Stimulated activated CD4-positive, alpha-beta T cell treated with anti-CD3 and anti-CD28 coated beads, Interleukin-15, amount 100 ng/mL, for 24 hours (primary cell): ENCODE results near the gene SPACA9.

Experiments
- DNase-seq: peaks from one replicate; pipeline ENCODE4 v3.0.0-alpha.2; 2020

The SPACA9 gene

GRCh38 chr9:132894862-132895835, 16.5 kb downstream of the SPACA9 start:
- no peak for DNase-seq

GRCh38 chr9:132896264-132896663, 17.6 kb downstream of the SPACA9 start:
- no peak for DNase-seq

GRCh38 chr9:132896906-132897305, 18.2 kb downstream of the SPACA9 start:
- no peak for DNase-seq

- no peak for DNase-seq
Measured at GRCh38 chr9:132898051-132898450, 19.4 kb downstream of the SPACA9 start.

- peak; percentile 80 for DNase-seq
Measured at GRCh38 chr9:132901858-132902831, 23.4 kb downstream of the SPACA9 start.

- DNase-seq = no peak
Measured at GRCh38 chr9:132903574-132904492, 25.1 kb downstream of the SPACA9 start.

- no peak for DNase-seq
Measured at GRCh38 chr9:132905726-132906125, 27.0 kb downstream of the SPACA9 start.

- no peak for DNase-seq
Measured at GRCh38 chr9:132908635-132909034, 29.9 kb downstream of the SPACA9 start.

- no peak for DNase-seq
Measured at GRCh38 chr9:132909311-132909710, 30.6 kb downstream of the SPACA9 start.

- DNase-seq = no peak
Measured at GRCh38 chr9:132910376-132910775, 31.7 kb downstream of the SPACA9 start.

GRCh38 chr9:132912131-132912530, 33.4 kb downstream of the SPACA9 start:
- no peak for DNase-seq

- DNase-seq = no peak
Measured at GRCh38 chr9:132914924-132915323, 36.2 kb downstream of the SPACA9 start.

GRCh38 chr9:132919614-132920268, 41.0 kb downstream of the SPACA9 start:
- no peak for DNase-seq

GRCh38 chr9:132923346-132923902, 44.7 kb downstream of the SPACA9 start:
- no peak for DNase-seq

- no peak for DNase-seq
Measured at GRCh38 chr9:132927704-132928103, 49.0 kb downstream of the SPACA9 start.

GRCh38 chr9:132931178-132931735, 52.6 kb downstream of the SPACA9 start:
- no peak for DNase-seq

- no peak for DNase-seq
Measured at GRCh38 chr9:132935026-132935425, 56.3 kb downstream of the SPACA9 start.

GRCh38 chr9:132937463-132937901, 58.8 kb downstream of the SPACA9 start:
- no peak for DNase-seq

GRCh38 chr9:132939169-132939568, 60.5 kb downstream of the SPACA9 start:
- no peak for DNase-seq
